ENCODE measurements around the gene CEBPB.
"Not testable (repeated sequence)": the region's sequence is repeated elsewhere in the genome, so short reads cannot be mapped to it uniquely, and the experiment has no call there.

Gene CEBPB

GRCh38 chr20:50190251-50191064, at the start of gene CEBPB:
Gene CEBPB (plus strand): TSS chr20:50190830. CDS start chr20:50191034, 204 bp downstream.
- DNase-seq (ENCODE audit: low read depth in 2 of 2) = peak; percentile 75 to 79

- no peak for DNase-seq (ENCODE audit: low read depth in 2 of 2)
These were observed 49.5 kb upstream of the CEBPB start for GRCh38 chr20:50141018-50141675.

GRCh38 chr20:50141811-50142561, 48.6 kb upstream of the CEBPB start:
- no peak for DNase-seq (ENCODE audit: low read depth in 2 of 2)

GRCh38 chr20:50142812-50143211, 47.8 kb upstream of the CEBPB start:
- DNase-seq (ENCODE audit: low read depth in 2 of 2) = no peak

GRCh38 chr20:50144362-50144761, 46.3 kb upstream of the CEBPB start:
- peak; percentile 93 to 94 for DNase-seq (ENCODE audit: low read depth in 2 of 2)

- DNase-seq (ENCODE audit: low read depth in 2 of 2) = no peak
These were observed 45.1 kb upstream of the CEBPB start for GRCh38 chr20:50145566-50145965.

GRCh38 chr20:50146214-50146613, 44.4 kb upstream of the CEBPB start:
- DNase-seq (ENCODE audit: low read depth in 2 of 2) = no peak

GRCh38 chr20:50146732-50147662, 43.6 kb upstream of the CEBPB start:
- DNase-seq (ENCODE audit: low read depth in 2 of 2) = no peak

- no peak for DNase-seq (ENCODE audit: low read depth in 2 of 2)
These were observed 41.0 kb upstream of the CEBPB start for GRCh38 chr20:50149481-50150254.

GRCh38 chr20:50151034-50151743, 39.4 kb upstream of the CEBPB start:
- no peak for DNase-seq (ENCODE audit: low read depth in 2 of 2)

GRCh38 chr20:50152394-50153152, 38.1 kb upstream of the CEBPB start:
- no peak for DNase-seq (ENCODE audit: low read depth in 2 of 2)

GRCh38 chr20:50153153-50153499, 37.5 kb upstream of the CEBPB start:
- DNase-seq (ENCODE audit: low read depth in 2 of 2) = no peak

- peak; percentile 75 to 78 for DNase-seq (ENCODE audit: low read depth in 2 of 2)
These were observed 36.9 kb upstream of the CEBPB start, which contains the start of gene PEDS1 for GRCh38 chr20:50153500-50154377. Gene PEDS1 (minus strand): TSS chr20:50153723. CDS start chr20:50153637, 86 bp downstream.

GRCh38 chr20:50161494-50161893, 29.1 kb upstream of the CEBPB start:
- not testable (repeated sequence) for DNase-seq (ENCODE audit: low read depth in 2 of 2)

- DNase-seq (ENCODE audit: low read depth in 2 of 2) = peak; percentile 27 to 39
These were observed 26.9 kb upstream of the CEBPB start for GRCh38 chr20:50163570-50164317.

GRCh38 chr20:50165684-50166554, 24.7 kb upstream of the CEBPB start:
- DNase-seq (ENCODE audit: low read depth in 2 of 2) = peak; percentile 100

All from fibroblast of skin of left quadriceps (primary cell).